GM13976 (cell line): Measurements from ENCODE around the gene NKTR.

ENCODE experiments used
- DNase-seq: peaks from one replicate; pipeline ENCODE4 v3.0.0; 2012; ENCODE audit warnings: low spot score
- CTCF ChIP-seq: IDR thresholded peaks from 2 replicates; pipeline ENCODE4 v1.5.1; 2012; ENCODE audit warnings: borderline replicate concordance, mild to moderate bottlenecking; ENCODE audit not compliant: insufficient read depth; ENCODE audit errors: extremely low read depth, missing control alignments, control extremely low read depth
- in situ Hi-C: fragments of 300-500 bp; cut with MboI; formaldehyde crosslinking; loops from one replicate; pipeline ENCODE4 v1.12.0; 2022; ENCODE audit warnings: low sequenced_read_pairs, mixed read lengths, inconsistent platforms; ENCODE audit not compliant: unreplicated experiment

Gene NKTR

GRCh38 chr3:42665050-42665878 is 64.8 kb downstream of the NKTR start:
- TF ChIP-seq CTCF: no peak
- DNase-seq: peak; percentile 30
- in situ Hi-C loops: no loop called here

- TF ChIP-seq CTCF: no peak
Measured at GRCh38 chr3:42666022-42666421, 65.5 kb downstream of the NKTR start.

GRCh38 chr3:42666577-42666998 is 66.1 kb downstream of the NKTR start:
- in situ Hi-C loops: no loop called here
- DNase-seq: no peak
- no peak for TF ChIP-seq CTCF

More at GRCh38 chr3:42666022-42666421, 65.5 kb downstream of the NKTR start:
- DNase-seq: no peak
- in situ Hi-C loops: no loop called here

- no peak for DNase-seq
- TF ChIP-seq CTCF: no peak
- in situ Hi-C loops: no loop called here
Measured at GRCh38 chr3:42667096-42667522, 66.6 kb downstream of the NKTR start.

GRCh38 chr3:42667523-42668412 is 67.3 kb downstream of the NKTR start:
- no peak for TF ChIP-seq CTCF
- in situ Hi-C loops: no loop called here
- DNase-seq: no peak

GRCh38 chr3:42668413-42668760 is 67.9 kb downstream of the NKTR start:
- no peak for DNase-seq
- in situ Hi-C loops: no loop called here
- no peak for TF ChIP-seq CTCF
